CD4-positive, alpha-beta T cell (primary cell): ENCODE measurements around the gene RFTN2. TPM values are rescaled to one million over a fixed set of nuclear protein-coding genes. Genes with fewer than 3 reads are reported as not detected.

Experiments used
- ATAC-seq: fragments of 200-7000 bp; cut with Tn5 transposase; one replicate; pipeline ENCODE4 v1.10.0; 2022; ENCODE audit warnings: mild to moderate bottlenecking; ENCODE audit not compliant: poor library complexity
- CTCF ChIA-PET: fragments of 350-600 bp; sonication (Branson Sonifier 250); formaldehyde crosslinking; loops from one replicate; lab custom pipeline; 2021; ENCODE audit warnings: antibody characterized with exemption, inconsistent platforms; lab: Charles Lee
- POLR2A ChIA-PET: fragments of 350-600 bp; sonication (Branson Sonifier 250); formaldehyde crosslinking; loops from one replicate; lab custom pipeline; 2021; ENCODE audit warnings: antibody characterized with exemption, inconsistent platforms; lab: Charles Lee
- DNase-seq, 14 experiments: peaks; one replicate each; pipeline ENCODE4 v3.0.0-alpha.2; 2013 to 2020; ENCODE audit warnings: mixed read lengths in 2 of 14
- H3K27ac ChIP-seq, 2 donors: one replicate each; pipeline versions ENCODE4 v1.5.1 to v1.7.0; 2013; ENCODE audit warnings: low read length in 2 of 2, low read depth in 1 of 2, mild to moderate bottlenecking in 1 of 2
- H3K27me3 ChIP-seq, 2 experiments: 1 replicate in 1 of 2; 2 replicates in 1 of 2; pipeline versions ENCODE4 v1.6.1 to v1.7.0; 2013; ENCODE audit warnings: low read length in 2 of 2, control low read depth in 1 of 2, mild to moderate bottlenecking in 1 of 2, moderate library complexity in 1 of 2; ENCODE audit not compliant: insufficient read depth in 2 of 2, control insufficient read depth in 1 of 2
- H3K36me3 ChIP-seq: one replicate; pipeline ENCODE4 v1.6.1; 2013; ENCODE audit warnings: low read length, control low read depth; ENCODE audit not compliant: insufficient read depth
- H3K4me1 ChIP-seq: one replicate; pipeline ENCODE4 v1.6.1; 2013; ENCODE audit warnings: low read length, control low read depth; ENCODE audit not compliant: insufficient read depth
- H3K4me3 ChIP-seq: one replicate; pipeline ENCODE4 v1.5.1; 2013; ENCODE audit warnings: mild to moderate bottlenecking, low read length, moderate library complexity
- H3K9me3 ChIP-seq, 2 experiments: 1 replicate in 1 of 2; 2 replicates in 1 of 2; pipeline versions ENCODE4 v1.6.1 to v1.7.0; 2013; ENCODE audit warnings: low read length in 2 of 2, mild to moderate bottlenecking in 2 of 2, control low read depth in 1 of 2, moderate library complexity in 1 of 2; ENCODE audit not compliant: control insufficient read depth in 1 of 2, insufficient read depth in 1 of 2
- H3K27ac Mint-ChIP-seq: one replicate; pipeline ENCODE4 v1.8.0; 2020; ENCODE audit warnings: mixed read lengths
- H3K27me3 Mint-ChIP-seq: one replicate; pipeline ENCODE4 v1.8.0; 2021; ENCODE audit warnings: mixed read lengths
- H3K36me3 Mint-ChIP-seq: one replicate; pipeline ENCODE4 v1.8.0; 2021; ENCODE audit warnings: low read depth, mixed read lengths
- H3K4me1 Mint-ChIP-seq: one replicate; pipeline ENCODE4 v1.8.0; 2021; ENCODE audit warnings: low read depth, mixed read lengths
- H3K4me3 Mint-ChIP-seq: one replicate; pipeline ENCODE4 v1.8.0; 2020; ENCODE audit warnings: mild to moderate bottlenecking, mixed read lengths
- H3K9me3 Mint-ChIP-seq: one replicate; pipeline ENCODE4 v1.8.0; 2020; ENCODE audit warnings: mixed read lengths
- intact Hi-C, 2 experiments: fragments of 100-400 bp; cut with DNase I in 1 of 2; cut with micrococcal nuclease in 1 of 2; formaldehyde crosslinking; loops; one replicate each; pipeline versions ENCODE4 v1.15.1 to v1.9.0; 2023 to 2025; cut with DNase I, micrococcal nuclease
- total RNA-seq, 174 experiments: library from RNA in 2 of 174; stranded (reverse) in 2 of 174; gene quantifications; one replicate each; pipeline ENCODE4 v1.2.3 and lab custom pipeline; 2021 to 2026
- TF ChIP-seq, protein P1 (sequence below): fragments of 200-600 bp; IDR thresholded peaks from one replicate; pipeline ENCODE4 v1.8.0; 2022; ENCODE audit warnings: antibody characterized with exemption, mild to moderate bottlenecking

RFTN2 gene
- total RNA-seq, 2 experiments from 2014 or later, result not detected

- ATAC-seq (no peak), DNase-seq (no peak)
- Mint-ChIP-seq H3K27me3 (peaks cover 41% of the 10 kb centered on the region), H3K4me3 (no peak overlapping the region), H3K27ac (no peak overlapping the region), H3K9me3 (no peaks in the 10 kb centered on the region), H3K4me1 (no peaks in the 10 kb centered on the region), H3K36me3 (no peaks in the 10 kb centered on the region)
- POLR2A ChIA-PET, result no interaction called here
- TF ChIP-seq, protein P1, sequence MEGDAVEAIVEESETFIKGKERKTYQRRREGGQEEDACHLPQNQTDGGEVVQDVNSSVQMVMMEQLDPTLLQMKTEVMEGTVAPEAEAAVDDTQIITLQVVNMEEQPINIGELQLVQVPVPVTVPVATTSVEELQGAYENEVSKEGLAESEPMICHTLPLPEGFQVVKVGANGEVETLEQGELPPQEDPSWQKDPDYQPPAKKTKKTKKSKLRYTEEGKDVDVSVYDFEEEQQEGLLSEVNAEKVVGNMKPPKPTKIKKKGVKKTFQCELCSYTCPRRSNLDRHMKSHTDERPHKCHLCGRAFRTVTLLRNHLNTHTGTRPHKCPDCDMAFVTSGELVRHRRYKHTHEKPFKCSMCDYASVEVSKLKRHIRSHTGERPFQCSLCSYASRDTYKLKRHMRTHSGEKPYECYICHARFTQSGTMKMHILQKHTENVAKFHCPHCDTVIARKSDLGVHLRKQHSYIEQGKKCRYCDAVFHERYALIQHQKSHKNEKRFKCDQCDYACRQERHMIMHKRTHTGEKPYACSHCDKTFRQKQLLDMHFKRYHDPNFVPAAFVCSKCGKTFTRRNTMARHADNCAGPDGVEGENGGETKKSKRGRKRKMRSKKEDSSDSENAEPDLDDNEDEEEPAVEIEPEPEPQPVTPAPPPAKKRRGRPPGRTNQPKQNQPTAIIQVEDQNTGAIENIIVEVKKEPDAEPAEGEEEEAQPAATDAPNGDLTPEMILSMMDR, result no peak
- Histone ChIP-seq H3K4me3 (no peak overlapping the region), H3K27me3 (peaks cover 5 to 9% of the 10 kb centered on the region in 2 experiments), H3K9me3 (no peaks in the 10 kb centered on the region), H3K27ac (no peak overlapping the region), H3K4me1 (no peaks in the 10 kb centered on the region), H3K36me3 (no peaks in the 10 kb centered on the region)
- intact Hi-C loops, result no loop called here
- CTCF ChIA-PET, result no interaction called here
These were observed 796 bp downstream of the RFTN2 start for GRCh38 chr2:197674591-197674990.

GRCh38 chr2:197674060-197674459, 1.3 kb downstream of the RFTN2 start:
- Mint-ChIP-seq H3K4me1 (no peaks in the 10 kb centered on the region), H3K27ac (no peak overlapping the region), H3K9me3 (no peaks in the 10 kb centered on the region), H3K27me3 (peaks cover 39% of the 10 kb centered on the region), H3K4me3 (no peak overlapping the region), H3K36me3 (no peaks in the 10 kb centered on the region)
- no peaks in the 10 kb centered on the region for H3K36me3 ChIP-seq
- ATAC-seq (no peak), DNase-seq (no peak)
- no peak overlapping the region for H3K27ac ChIP-seq
- intact Hi-C loops, result no loop called here
- H3K27me3 ChIP-seq, result peaks cover 5 to 9% of the 10 kb centered on the region in 2 experiments
- CTCF ChIA-PET, result no interaction called here
- no peaks in the 10 kb centered on the region for H3K4me1 ChIP-seq
- TF ChIP-seq, protein P1, result no peak
- no peak overlapping the region for H3K4me3 ChIP-seq
- POLR2A ChIA-PET, result no interaction called here
- no peaks in the 10 kb centered on the region for H3K9me3 ChIP-seq

DNA sequence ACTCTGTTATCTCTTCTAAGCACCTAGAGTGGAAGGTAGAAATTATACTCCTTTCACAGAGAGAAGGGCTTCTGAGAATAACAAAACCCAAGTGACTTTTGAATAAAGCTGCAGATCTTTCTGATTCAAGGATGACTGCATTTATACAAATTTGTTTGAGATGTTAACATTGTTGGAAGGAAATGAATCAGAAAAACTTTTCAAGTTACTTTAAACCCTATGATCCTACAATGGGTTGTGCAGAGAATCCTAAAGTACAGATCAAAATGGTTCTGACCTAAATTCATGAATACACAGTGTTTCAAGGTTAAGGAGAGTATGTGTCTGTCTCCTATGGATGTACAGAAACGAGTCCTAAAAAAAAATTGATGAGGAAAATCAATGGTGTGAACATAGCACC, 1.8 kb downstream of the RFTN2 start:
- Mint-ChIP-seq H3K4me3 (no peak overlapping the region), H3K27me3 (peaks cover 39% of the 10 kb centered on the region), H3K27ac (no peak overlapping the region), H3K4me1 (no peaks in the 10 kb centered on the region), H3K9me3 (no peaks in the 10 kb centered on the region), H3K36me3 (no peaks in the 10 kb centered on the region)
- POLR2A ChIA-PET, result no interaction called here
- Histone ChIP-seq H3K9me3 (no peaks in the 10 kb centered on the region), H3K4me1 (no peaks in the 10 kb centered on the region), H3K36me3 (no peaks in the 10 kb centered on the region), H3K27ac (no peak overlapping the region), H3K27me3 (peaks cover 5 to 9% of the 10 kb centered on the region in 2 experiments), H3K4me3 (no peak overlapping the region)
- TF ChIP-seq, protein P1, result no peak
- intact Hi-C loops, result no loop called here
- no peak for DNase-seq
- CTCF ChIA-PET, result no interaction called here
- ATAC-seq, result no peak
